HCT116 (cell line): ENCODE measurements around the gene KAT6B. TPM values are rescaled to one million over a fixed set of nuclear protein-coding genes. Genes with fewer than 3 reads are reported as not detected.

Experiments used
- ATAC-seq: fragments of 200-7000 bp; cut with Tn5 transposase; 2 replicates; pipeline ENCODE4 v1.9.1; 2020; ENCODE audit warnings: mild to moderate bottlenecking, moderate library complexity
- BruUV-seq: library from RNA; stranded (reverse); fragments of 400-500 nt; replicated peaks from 2 replicates; lab custom pipeline; 2021; lab: Mats Ljungman, UMichigan
- CTCF ChIA-PET: fragments of 300-600 bp; sonication (Branson Sonifier 250); formaldehyde crosslinking; loops from one replicate; lab custom pipeline; 2021; ENCODE audit warnings: antibody characterized with exemption; lab: Charles Lee
- POLR2A ChIA-PET: fragments of 300-600, 350-600 bp; sonication (Branson Sonifier 250); formaldehyde crosslinking; loops from one replicate; lab custom pipeline; 2021; ENCODE audit warnings: antibody characterized with exemption; lab: Charles Lee
- RAD21 ChIA-PET, 2 experiments: fragments of 300-600 bp; sonication (Branson Sonifier 250); formaldehyde crosslinking; loops; one replicate each; lab custom pipeline; 2023; ENCODE audit warnings: low total read pairs in 2 of 2; ENCODE audit not compliant: uncharacterized antibody in 2 of 2, unreplicated experiment in 2 of 2, low non-redundant PET in 1 of 2; lab: Charles Lee
- DNase-seq: peaks from one replicate; pipeline ENCODE4 v3.0.0-alpha.2; 2010; ENCODE audit warnings: low read depth, low spot score
- H2AFZ ChIP-seq: fragments of 200-600 bp; shearing (Covaris generic), sonication (generic); 2 replicates; pipeline ENCODE4 v1.6.1; 2017; ENCODE audit warnings: low read depth, mixed run types, mixed read lengths, antibody characterized with exemption, low read length; ENCODE audit not compliant: poor library complexity, severe bottlenecking
- H3K27ac ChIP-seq: 2 replicates; pipeline ENCODE4 v1.5.1; 2012; ENCODE audit warnings: low read depth, low read length
- H3K27me3 ChIP-seq: fragments of 200-600 bp; sonication (generic); 2 replicates; pipeline ENCODE4 v1.6.1; 2016; ENCODE audit warnings: mixed run types, low read length, mixed read lengths; ENCODE audit not compliant: insufficient read depth
- H3K36me3 ChIP-seq, 2 experiments: fragments of 200-500 bp in 1 of 2; fragments of 200-600 bp in 1 of 2; sonication (Bioruptor generic) in 1 of 2; sonication (generic) in 1 of 2; 2 replicates each; pipeline versions ENCODE4 v1.5.1 to v1.6.1; 2014 to 2016; ENCODE audit warnings: low read length in 2 of 2, inconsistent platforms in 1 of 2, mixed read lengths in 1 of 2, mixed run types in 1 of 2; ENCODE audit not compliant: insufficient read depth in 2 of 2, control insufficient read depth in 1 of 2
- H3K4me1 ChIP-seq, 2 experiments: fragments of 200-600 bp in 1 of 2; sonication (generic) in 1 of 2; 2 replicates each; pipeline versions ENCODE4 v1.5.1 to v1.6.1; 2012 to 2017; ENCODE audit warnings: low read length in 2 of 2, inconsistent platforms in 1 of 2, mild to moderate bottlenecking in 1 of 2, mixed read lengths in 1 of 2, mixed run types in 1 of 2, moderate library complexity in 1 of 2; ENCODE audit not compliant: insufficient read depth in 2 of 2, control insufficient read depth in 1 of 2
- H3K4me2 ChIP-seq: fragments of 200-600 bp; sonication (generic); 2 replicates; pipeline ENCODE4 v1.6.1; 2017; ENCODE audit warnings: mixed run types, low read length, mixed read lengths
- H3K4me3 ChIP-seq, 2 experiments: fragments of 200-600 bp in 1 of 2; sonication (generic) in 1 of 2; replicated peaks in 1 of 2; 2 replicates each; pipeline ENCODE4 v1.5.1; 2011 to 2016; ENCODE audit warnings: low read length in 2 of 2, control low read depth in 1 of 2, low read depth in 1 of 2, mild to moderate bottlenecking in 1 of 2, mixed read lengths in 1 of 2, mixed run types in 1 of 2
- H3K79me2 ChIP-seq: fragments of 200-600 bp; sonication (generic); 2 replicates; pipeline ENCODE4 v1.6.1; 2017; ENCODE audit warnings: mild to moderate bottlenecking, mixed run types, low read length, moderate library complexity, mixed read lengths; ENCODE audit not compliant: insufficient read depth
- H3K9ac ChIP-seq: fragments of 200-600 bp; sonication (generic); 2 replicates; pipeline ENCODE4 v1.6.1; 2016; ENCODE audit warnings: low read length, mixed read lengths
- H3K9me2 ChIP-seq: fragments of 200-600 bp; sonication (generic), shearing (Covaris generic); 2 replicates; pipeline ENCODE4 v1.6.1; 2017; ENCODE audit warnings: mixed run types, mild to moderate bottlenecking, moderate library complexity; ENCODE audit not compliant: insufficient read depth
- H3K9me3 ChIP-seq, 2 experiments: fragments of 200-500 bp in 1 of 2; fragments of 200-600 bp in 1 of 2; sonication (Bioruptor generic) in 1 of 2; sonication (generic) in 1 of 2; 2 replicates each; pipeline ENCODE4 v1.6.1; 2014 to 2017; ENCODE audit warnings: low read length in 2 of 2, mixed read lengths in 2 of 2, inconsistent platforms in 1 of 2, low read depth in 1 of 2, mild to moderate bottlenecking in 1 of 2, mixed run types in 1 of 2, moderate library complexity in 1 of 2; ENCODE audit not compliant: control insufficient read depth in 1 of 2, insufficient read depth in 1 of 2
- H4K20me1 ChIP-seq: fragments of 200-600 bp; sonication (generic), shearing (Covaris generic); 2 replicates; pipeline ENCODE4 v1.6.1; 2017; ENCODE audit warnings: mixed run types, mild to moderate bottlenecking, moderate library complexity; ENCODE audit not compliant: insufficient read depth
- EGR1 ChIP-seq: IDR thresholded peaks from 2 replicates; pipeline ENCODE4 v1.6.1; 2012; ENCODE audit warnings: low read depth
- EZH2 ChIP-seq: fragments of 200-600 bp; sonication (generic); IDR thresholded peaks from 2 replicates; pipeline ENCODE4 v1.6.1; 2017; ENCODE audit warnings: antibody characterized with exemption, mixed run types
- JUND ChIP-seq: IDR thresholded peaks from 2 replicates; pipeline ENCODE4 v1.6.1; 2012
- POLR2A ChIP-seq: IDR thresholded peaks from 2 replicates; pipeline ENCODE4 v1.7.0; 2011; ENCODE audit warnings: borderline replicate concordance; ENCODE audit not compliant: insufficient read depth, insufficient read length; ENCODE audit errors: extremely low read depth
- TCF7L2 ChIP-seq: IDR thresholded peaks from 2 replicates; pipeline ENCODE4 v1.7.0; 2011; ENCODE audit warnings: borderline replicate concordance, inconsistent platforms; ENCODE audit not compliant: insufficient read depth, insufficient read length; ENCODE audit errors: extremely low read depth
- intact Hi-C: fragments of 100-400 bp; cut with micrococcal nuclease; formaldehyde crosslinking; loops from 2 replicates; pipeline ENCODE4 v1.10.0; 2022
- total RNA-seq: library from RNA; stranded (reverse); gene quantifications from one replicate; pipeline ENCODE4 v1.2.1, GENCODE V29; 2021; ENCODE audit not compliant: unreplicated experiment

KAT6B gene
- total RNA-seq, 1 experiment from 2014 or later, result 17.8 TPM

DNA sequence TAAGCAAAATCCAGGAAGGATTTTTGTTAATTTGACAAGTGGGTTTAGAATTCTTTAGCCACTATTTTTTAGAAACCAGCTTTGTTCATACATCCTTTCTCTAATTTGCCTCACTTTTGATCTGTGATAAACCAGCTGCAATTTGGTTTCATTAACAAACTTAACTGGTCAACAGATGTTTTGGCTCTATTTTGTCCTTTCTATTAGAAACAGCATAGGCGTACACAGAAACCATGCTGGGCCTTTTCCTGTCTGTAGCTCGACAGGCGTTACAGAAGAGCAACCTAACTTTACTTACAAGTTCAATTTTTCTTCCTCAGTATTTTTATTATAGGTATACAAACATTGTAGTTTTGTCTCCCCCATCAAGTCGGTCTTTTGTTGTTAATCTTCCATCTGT is 28.2 kb downstream of the KAT6B start:
- no peaks in the 10 kb centered on the region for H3K9me2 ChIP-seq
- TF ChIP-seq EGR1 (no peak), TCF7L2 (no peak), EZH2 (no peak)
- peaks cover 17% of the 10 kb centered on the region for H3K79me2 ChIP-seq
- ChIA-PET RAD21 (no interaction called here), POLR2A (no interaction called here), CTCF (no interaction called here)
- no peak overlapping the region for H3K27ac ChIP-seq
- H4K20me1 ChIP-seq, result no peaks in the 10 kb centered on the region
- H3K9me3 ChIP-seq, result no peaks in the 10 kb centered on the region
- ATAC-seq, result no peak
- no peak overlapping the region for H2AFZ ChIP-seq
- H3K4me2 ChIP-seq, result no peak overlapping the region
- DNase-seq, result no peak
- no TSS peak for BruUV-seq
- H3K9ac ChIP-seq, result no peak overlapping the region
- no peak overlapping the region for H3K4me3 ChIP-seq
- intact Hi-C loops, result no loop called here
- H3K4me1 ChIP-seq, result peaks cover 0 to 2% of the 10 kb centered on the region in 2 experiments; a peak in 1 of 4 replicates
- no peaks in the 10 kb centered on the region for H3K36me3 ChIP-seq
- H3K27me3 ChIP-seq, result no peaks in the 10 kb centered on the region

DNA sequence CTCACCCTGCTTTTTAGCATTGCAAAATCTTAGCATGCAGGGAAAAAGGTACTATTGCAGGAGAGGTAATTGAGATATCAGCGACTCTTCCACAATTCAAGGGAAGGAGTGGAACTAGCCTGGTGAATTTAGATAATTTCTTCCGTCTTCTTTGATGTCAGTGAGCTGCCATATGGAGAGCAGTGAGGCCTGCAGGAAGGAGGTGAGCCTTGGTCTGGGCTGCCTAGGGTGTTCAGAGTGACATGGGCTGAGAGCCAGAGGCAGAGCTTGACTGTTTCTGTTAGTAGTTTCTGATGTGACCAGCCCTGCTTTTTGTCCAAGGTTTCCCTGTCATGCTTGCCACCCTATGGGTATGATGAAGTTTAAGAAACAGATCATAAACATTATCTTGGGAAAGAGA is 28.6 kb downstream of the KAT6B start:
- Histone ChIP-seq H3K27me3 (no peaks in the 10 kb centered on the region), H3K27ac (no peak overlapping the region), H3K4me1 (peaks cover 0 to 2% of the 10 kb centered on the region in 2 experiments; a peak in 1 of 4 replicates), H3K79me2 (peaks cover 17% of the 10 kb centered on the region), H3K9ac (no peak overlapping the region), H3K4me2 (no peak overlapping the region), H3K9me2 (no peaks in the 10 kb centered on the region), H4K20me1 (no peaks in the 10 kb centered on the region), H3K9me3 (no peaks in the 10 kb centered on the region), H3K4me3 (no peak overlapping the region), H2AFZ (no peak overlapping the region), H3K36me3 (no peaks in the 10 kb centered on the region)
- ChIA-PET CTCF (no interaction called here), RAD21 (no interaction called here), POLR2A (no interaction called here)
- BruUV-seq, result no TSS peak
- no peak for DNase-seq
- intact Hi-C loops, result no loop called here
- no peak for ATAC-seq
- no peak for TF ChIP-seq POLR2A
- no peak for TF ChIP-seq JUND
